ENCODE data around the gene KDM2A. TPM values are rescaled to one million over a fixed set of nuclear protein-coding genes. Genes with fewer than 3 reads are reported as not detected.

Gene KDM2A
- total and polyA plus RNA-seq, 2 donors (not counting 3 experiments of a cell fraction or from before 2014, with no cell fraction given), result 72.2 to 79.5 TPM

DNA sequence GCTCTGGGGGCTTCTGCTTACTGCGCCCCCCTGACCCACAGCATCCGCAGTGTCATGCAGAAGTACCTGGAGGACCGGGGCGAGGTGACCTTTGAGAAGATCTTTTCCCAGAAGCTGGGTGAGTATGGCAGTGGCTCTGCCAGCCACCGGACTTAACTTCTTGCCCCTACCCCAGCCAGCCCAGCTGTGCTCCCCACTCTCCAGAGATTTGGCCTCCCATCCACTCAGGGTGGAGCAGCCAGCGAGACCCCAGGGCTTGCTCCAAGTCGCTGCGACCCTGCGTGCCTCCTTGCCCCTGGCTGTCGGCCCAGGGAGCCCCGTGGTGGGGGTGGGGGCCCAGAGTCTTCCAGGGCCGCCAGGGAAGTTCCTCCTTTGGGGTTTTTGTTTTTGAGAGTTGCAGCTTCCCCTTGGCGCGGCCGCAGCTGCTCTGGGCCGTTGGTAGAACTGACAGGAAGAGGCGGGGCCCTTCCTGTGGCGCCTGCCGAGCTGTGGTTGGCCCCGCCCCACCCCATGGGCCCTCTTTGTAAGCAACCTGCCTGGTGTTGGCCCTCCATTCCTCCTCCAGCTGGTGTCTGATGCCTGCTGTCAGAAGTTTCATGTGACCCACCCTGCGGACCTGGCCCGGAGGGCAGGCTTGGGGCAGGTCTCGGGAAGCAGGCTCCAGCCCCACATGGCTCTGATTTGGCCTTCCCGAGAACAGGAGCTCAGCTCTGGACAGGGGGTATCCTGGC, 158.3 kb downstream of the KDM2A start:
- no peak overlapping the region for H3K4me3 ChIP-seq (replicated peaks in 1 of 3; ENCODE audit: insufficient read depth in 1 of 3, low read depth in 1 of 3, low read length in 3 of 3)
- DNase-seq (ENCODE audit: low read depth, low spot score) (peak; percentile 88), FAIRE-seq (peak; percentile 95)
- no peak overlapping the region for H2AFZ ChIP-seq (ENCODE audit: low read depth, low read length)
- no TSS peak for BruUV-seq (replicated peaks)
- peaks cover 17% of the 10 kb centered on the region for H3K4me1 ChIP-seq (ENCODE audit: control insufficient read depth, extremely low read depth, insufficient read depth, low read length)
- ChIA-PET CTCF (interaction anchor here (0.8 to 2.7 kb wide), 12 partner anchors 11 to 326 kb away, joined by 3 to 16 read pairs (median 4); partner anchors contain the start of genes ANKRD13D, KDM2A, PPP1CA and SSH3), POLR2A (interaction anchor here (0.9 to 1.8 kb wide), 3 partner anchors 12 to 42 kb away, joined by 3 to 9 read pairs (median 4); partner anchors contain the start of gene ANKRD13D)
- no peaks in the 10 kb centered on the region for H3K9me3 ChIP-seq (replicated peaks; ENCODE audit: control insufficient read depth, insufficient read depth, low read length)
- H4K20me1 ChIP-seq (replicated peaks; ENCODE audit: control insufficient read depth, extremely low read depth, insufficient read depth, low read length), result no peaks in the 10 kb centered on the region
- H3K79me2 ChIP-seq (ENCODE audit: control insufficient read depth, insufficient read depth, low read length), result peaks cover 42% of the 10 kb centered on the region
- H3K4me2 ChIP-seq (ENCODE audit: insufficient read depth, low read length), result peak overlapping the region; percentile 45
- peaks cover 8 to 35% of the 10 kb centered on the region in 2 experiments for H3K36me3 ChIP-seq (ENCODE audit: control insufficient read depth in 2 of 2, extremely low read depth in 1 of 2, insufficient read depth in 2 of 2, low read length in 2 of 2)
- H3K9me1 ChIP-seq (replicated peaks; ENCODE audit: control insufficient read depth, extremely low read depth, insufficient read depth, low read length), result no peaks in the 10 kb centered on the region
- intact Hi-C loops (cut with micrococcal nuclease) (loop anchor here (1.0 kb wide), 3 partner anchors 10 to 40 kb away; no protein-coding TSS in a partner anchor), dilution Hi-C loops (cut with MboI; ENCODE audit: extremely low pct_ligation_motif_present, low sequenced_read_pairs) (no loop called here)
- H3K9ac ChIP-seq (replicated peaks; ENCODE audit: extremely low read depth, insufficient read depth, low read length), result peak overlapping the region; percentile 46
- TF ChIP-seq EZH2 (IDR thresholded peaks at IDR 0.05; ENCODE audit: borderline replicate concordance, low read depth, low read length, severe bottlenecking), result no peak
- TF ChIP-seq, protein P1, sequence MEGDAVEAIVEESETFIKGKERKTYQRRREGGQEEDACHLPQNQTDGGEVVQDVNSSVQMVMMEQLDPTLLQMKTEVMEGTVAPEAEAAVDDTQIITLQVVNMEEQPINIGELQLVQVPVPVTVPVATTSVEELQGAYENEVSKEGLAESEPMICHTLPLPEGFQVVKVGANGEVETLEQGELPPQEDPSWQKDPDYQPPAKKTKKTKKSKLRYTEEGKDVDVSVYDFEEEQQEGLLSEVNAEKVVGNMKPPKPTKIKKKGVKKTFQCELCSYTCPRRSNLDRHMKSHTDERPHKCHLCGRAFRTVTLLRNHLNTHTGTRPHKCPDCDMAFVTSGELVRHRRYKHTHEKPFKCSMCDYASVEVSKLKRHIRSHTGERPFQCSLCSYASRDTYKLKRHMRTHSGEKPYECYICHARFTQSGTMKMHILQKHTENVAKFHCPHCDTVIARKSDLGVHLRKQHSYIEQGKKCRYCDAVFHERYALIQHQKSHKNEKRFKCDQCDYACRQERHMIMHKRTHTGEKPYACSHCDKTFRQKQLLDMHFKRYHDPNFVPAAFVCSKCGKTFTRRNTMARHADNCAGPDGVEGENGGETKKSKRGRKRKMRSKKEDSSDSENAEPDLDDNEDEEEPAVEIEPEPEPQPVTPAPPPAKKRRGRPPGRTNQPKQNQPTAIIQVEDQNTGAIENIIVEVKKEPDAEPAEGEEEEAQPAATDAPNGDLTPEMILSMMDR (IDR thresholded peaks at IDR 0.05; ENCODE audit: extremely low read depth in 1 of 2, insufficient read depth in 1 of 2, low read depth in 1 of 2, low read length in 2 of 2), result no peak
- no peak for TF ChIP-seq GATA2 (IDR thresholded peaks at IDR 0.05; ENCODE audit: insufficient read depth, insufficient read length, low read depth, low read length)
- no peak for TF ChIP-seq POLR2A (IDR thresholded peaks at IDR 0.05; ENCODE audit: low read depth, low read length)
- no peak for TF ChIP-seq MYC (IDR thresholded peaks at IDR 0.05; ENCODE audit: low read depth, low read length)
- TF ChIP-seq POLR2AphosphoS5 (IDR thresholded peaks at IDR 0.05; ENCODE audit: insufficient read depth, low read depth, low read length), result peak; percentile 84
- TF ChIP-seq, protein P2, sequence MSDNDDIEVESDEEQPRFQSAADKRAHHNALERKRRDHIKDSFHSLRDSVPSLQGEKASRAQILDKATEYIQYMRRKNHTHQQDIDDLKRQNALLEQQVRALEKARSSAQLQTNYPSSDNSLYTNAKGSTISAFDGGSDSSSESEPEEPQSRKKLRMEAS (IDR thresholded peaks at IDR 0.05; ENCODE audit: insufficient read depth, insufficient read length), result no peak
- H3K27me3 ChIP-seq (ENCODE audit: control insufficient read depth in 2 of 2, insufficient read depth in 2 of 2, low read length in 2 of 2), result no peaks in the 10 kb centered on the region
- peak overlapping the region; percentile 76 for H3K27ac ChIP-seq (ENCODE audit: insufficient read depth, low read depth, low read length)
